Fibroblast of peridontal ligament (primary cell): ENCODE data around the gene C11orf54.

Experiments
- DNase-seq: peaks from one replicate; pipeline ENCODE4 v3.0.0-alpha.2; 2010; ENCODE audit errors: extremely low read depth

C11orf54 gene

DNA sequence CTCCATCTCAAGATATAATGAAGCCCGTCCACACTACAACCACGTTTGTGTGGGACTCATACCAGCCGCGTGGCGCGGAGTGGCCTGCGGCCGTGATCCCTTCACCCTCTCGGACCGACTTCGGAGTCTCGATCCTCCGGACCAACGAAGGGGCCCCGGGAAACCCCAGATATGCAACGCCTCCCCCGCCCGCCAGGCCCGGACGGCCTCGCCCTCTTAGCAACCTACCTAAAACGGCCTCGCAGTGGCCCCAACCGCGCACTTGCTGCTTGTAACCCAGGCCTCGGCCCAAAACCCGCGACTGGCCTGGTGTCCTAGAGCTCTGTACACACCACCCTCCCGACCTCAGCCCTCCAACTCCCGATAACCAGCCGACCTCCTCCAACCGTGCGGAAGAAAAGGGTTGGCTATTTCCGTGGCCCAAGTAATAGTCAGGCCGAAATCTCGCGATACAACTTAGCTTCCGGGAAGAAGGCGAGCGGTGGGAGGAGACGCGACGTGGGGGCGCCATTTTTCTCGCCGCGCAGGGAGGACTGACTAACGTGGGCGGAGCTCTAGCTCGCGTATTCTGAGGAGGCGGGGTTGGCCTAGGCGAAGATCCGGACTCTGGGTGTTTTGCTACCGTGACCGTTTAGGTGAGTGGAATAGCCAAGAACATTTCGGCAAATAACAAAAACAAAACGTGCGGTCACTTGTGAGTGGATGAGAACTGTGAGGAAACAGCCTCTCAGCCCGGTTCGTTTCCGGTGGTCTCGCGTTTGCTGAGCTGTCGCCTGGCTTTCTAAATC, at the start of gene C11orf54, which contains the start of gene TAF1D:
TSS of gene C11orf54 (plus strand) at position 579 of the 788 bp plus-strand sequence. CDS start 5,722 bp downstream, outside the sequence.
TSS of gene TAF1D (minus strand) at position 402 of the 788 bp plus-strand sequence. CDS start 2,191 bp downstream, outside the sequence.
- DNase-seq: peak; percentile 98

- no peak for DNase-seq
Measured at GRCh38 chr11:93694109-93694508, 47.4 kb upstream of the C11orf54 start.

DNA sequence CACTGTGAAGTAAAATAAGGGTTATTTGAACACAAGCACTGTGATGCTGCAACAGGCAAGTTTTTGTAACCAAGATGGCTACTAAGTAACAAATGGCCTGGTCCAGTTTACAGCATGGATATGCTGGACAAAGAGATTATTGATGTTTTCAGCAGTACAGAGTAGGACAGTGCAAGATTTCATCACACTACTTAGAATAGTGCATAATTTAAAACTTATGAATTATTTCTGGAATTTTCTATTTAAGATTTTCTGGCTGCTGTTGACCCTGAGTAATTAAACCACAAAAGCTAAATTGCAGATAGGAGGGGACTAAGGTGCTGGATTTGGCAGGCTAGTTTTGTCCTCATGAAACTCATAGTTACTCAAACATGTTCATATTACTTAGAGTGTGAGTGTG, 46.9 kb upstream of the C11orf54 start:
- DNase-seq: no peak

DNA sequence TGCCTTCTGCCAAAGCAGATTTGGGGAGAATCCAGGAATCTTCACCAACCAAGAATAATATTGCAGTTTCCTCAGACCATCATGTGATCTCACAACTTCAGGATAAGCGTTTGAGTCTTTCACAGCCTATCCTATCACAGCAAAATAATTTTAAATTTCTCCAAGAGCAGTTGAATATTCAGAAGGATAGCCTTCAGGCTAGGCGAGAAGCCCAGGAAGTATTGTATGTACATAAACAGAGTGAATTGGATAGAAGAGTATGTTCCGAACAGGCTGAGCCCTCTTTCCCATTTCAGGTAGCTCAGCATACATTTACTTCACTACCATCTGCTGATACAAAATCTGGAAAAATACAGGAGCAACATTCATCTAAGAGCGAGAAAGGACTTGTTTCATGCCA, 43.9 kb upstream of the C11orf54 start:
- DNase-seq: no peak

GRCh38 chr11:93700830-93701229, 40.6 kb upstream of the C11orf54 start:
- peak; percentile 8 for DNase-seq

- DNase-seq: no peak
Measured at GRCh38 chr11:93704237-93704636, 37.2 kb upstream of the C11orf54 start.

DNA sequence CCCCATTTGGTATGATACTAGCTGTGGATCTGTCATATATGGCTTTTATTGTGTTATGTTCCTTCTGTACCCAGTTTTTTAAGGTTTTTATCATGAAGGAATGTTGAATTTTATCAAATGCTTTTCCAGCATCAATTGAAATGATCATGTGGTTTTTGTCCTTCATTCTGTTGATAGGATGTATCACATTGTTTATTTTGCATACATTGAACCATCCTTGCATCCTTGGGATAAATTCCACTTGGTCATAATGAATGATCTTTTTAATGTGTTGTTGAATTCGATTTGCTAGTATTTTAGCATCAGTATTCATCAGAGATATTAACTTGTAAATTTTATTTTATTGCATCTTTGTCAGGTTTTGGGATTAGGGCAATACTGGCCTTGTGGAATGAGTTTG, 31.2 kb upstream of the C11orf54 start:
- DNase-seq: no peak

GRCh38 chr11:93712678-93713077, 28.8 kb upstream of the C11orf54 start:
- DNase-seq: no peak

DNA sequence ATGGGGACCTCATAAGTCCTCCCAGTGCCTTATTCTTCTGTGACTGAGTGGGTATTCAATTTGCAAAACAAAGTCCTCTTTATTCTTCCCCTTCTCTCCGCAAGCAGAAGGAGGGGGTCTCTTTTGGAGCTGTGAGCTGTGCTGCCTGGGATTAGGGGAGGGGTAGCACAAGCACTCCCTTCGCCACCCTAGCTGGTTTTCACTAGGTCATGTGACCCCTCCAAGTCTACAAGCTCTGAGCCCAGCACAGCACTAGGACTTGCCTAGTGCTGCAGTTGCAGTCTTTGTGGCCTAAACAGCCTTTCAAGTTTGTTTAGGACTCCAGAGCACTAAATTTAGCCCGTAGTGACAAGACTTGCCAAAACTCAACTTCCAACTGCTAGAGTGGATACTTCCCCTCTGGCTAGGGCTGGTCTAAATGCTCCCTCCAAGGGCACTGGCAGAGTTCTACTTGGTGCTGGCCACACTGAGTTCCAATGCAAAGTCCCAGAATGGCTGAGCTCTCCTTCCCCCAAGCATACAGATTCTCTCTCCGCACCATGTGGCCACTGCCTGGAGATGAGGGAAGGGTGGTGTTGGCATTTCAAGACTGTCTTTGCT, 25.6 kb upstream of the C11orf54 start:
- no peak for DNase-seq

DNA sequence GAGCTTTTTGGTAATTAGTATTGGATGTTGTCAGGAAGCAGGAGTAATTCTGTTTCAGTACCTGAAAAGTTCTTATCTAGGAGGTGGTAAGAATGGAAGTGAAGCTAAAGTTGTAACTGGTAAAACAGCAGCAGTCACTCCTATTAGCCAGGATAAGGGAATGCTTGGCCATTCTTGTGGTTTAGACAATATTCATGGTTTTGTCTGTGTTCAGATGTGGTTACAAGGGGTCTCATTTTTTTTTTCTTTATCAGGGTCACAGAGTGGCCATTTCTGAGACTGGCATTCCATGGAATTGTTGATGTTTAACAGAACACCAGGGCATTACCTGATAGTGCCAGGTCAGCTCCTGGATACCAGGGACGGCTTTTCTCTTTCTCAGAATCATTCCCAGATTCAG, 24.0 kb upstream of the C11orf54 start:
- no peak for DNase-seq

DNA sequence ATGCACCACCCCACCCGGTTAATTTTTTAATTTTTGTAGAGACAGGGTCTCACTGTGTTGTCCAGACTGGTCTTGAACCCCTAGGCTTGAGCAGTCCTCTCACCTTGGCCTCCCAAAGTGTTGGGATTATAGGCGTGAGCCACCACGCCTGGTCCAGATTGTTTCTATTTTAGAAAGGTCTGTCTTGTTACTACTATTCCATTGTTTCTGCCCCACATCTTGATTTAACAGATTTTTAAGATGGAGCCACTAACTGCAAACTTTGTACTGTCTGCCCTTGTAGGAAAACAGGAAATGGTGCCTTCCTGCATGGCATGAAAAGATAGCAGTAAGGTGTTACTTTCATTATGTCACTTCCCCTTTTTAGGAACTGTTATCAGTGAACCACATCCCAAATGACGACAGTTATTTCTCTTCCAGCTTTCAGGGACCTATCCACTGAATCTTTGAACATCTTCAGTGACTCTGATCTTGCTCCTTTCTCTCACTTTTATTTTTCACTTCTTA, 23.4 kb upstream of the C11orf54 start:
- DNase-seq: no peak

DNA sequence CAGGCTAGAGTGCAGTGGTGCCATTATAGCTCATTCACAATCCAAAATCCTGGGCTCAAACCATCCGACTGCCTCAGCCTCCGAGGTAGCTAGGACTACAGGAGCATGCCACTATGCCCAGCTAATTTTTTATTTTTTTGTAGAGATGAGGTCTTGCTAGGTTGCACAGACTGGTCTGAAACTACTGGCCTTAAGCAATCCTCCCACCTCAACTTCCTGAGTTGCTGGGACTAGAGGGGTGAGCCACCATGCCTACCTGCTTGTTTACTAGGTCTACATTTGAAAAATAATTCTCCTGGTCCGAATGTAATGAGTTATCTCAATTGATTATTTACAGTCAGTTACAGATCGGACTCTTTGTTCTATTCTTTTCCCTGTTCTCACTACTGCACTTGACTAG, 22.2 kb upstream of the C11orf54 start:
- DNase-seq: no peak

DNA sequence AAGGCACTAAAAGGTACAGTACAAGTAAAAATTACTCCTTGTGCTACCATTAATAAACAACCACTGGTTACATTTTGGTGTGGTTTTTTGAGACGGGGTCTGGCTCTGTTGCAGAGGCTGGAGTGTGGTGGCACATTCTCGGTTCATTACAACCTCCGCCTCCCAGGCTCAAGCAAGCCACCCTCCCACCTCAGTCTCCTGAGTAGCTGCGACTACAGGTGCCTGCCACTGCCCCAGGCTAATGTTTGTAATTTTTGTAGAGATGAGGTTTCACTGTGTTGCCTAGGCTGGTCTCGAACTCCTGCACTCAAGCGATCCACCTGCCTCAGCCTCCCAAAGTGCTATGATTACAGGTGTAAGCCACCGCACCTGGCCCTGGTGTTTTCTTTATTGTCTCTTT, 20.9 kb upstream of the C11orf54 start:
- no peak for DNase-seq

DNA sequence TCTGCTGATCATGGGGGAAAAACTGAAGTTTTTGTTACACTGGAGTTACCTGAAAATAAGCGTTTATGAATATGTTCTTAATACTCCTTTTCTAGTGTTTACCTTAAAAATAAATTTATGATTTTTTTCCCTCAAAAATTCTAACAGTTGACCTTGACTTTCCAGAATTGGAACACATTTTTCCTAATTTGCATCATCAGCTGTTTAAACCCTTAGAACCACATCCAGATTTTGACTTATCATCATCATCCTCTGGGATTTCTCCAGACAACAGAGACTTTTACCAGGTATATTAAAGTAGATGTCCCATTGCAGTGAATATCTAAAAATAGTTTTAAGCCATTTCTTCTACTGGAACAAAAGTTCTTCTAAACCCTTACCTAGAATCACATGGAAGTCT, 17.4 kb upstream of the C11orf54 start:
- DNase-seq: no peak

- DNase-seq: peak; percentile 78
Measured at GRCh38 chr11:93727985-93728791, 13.3 kb upstream of the C11orf54 start.

DNA sequence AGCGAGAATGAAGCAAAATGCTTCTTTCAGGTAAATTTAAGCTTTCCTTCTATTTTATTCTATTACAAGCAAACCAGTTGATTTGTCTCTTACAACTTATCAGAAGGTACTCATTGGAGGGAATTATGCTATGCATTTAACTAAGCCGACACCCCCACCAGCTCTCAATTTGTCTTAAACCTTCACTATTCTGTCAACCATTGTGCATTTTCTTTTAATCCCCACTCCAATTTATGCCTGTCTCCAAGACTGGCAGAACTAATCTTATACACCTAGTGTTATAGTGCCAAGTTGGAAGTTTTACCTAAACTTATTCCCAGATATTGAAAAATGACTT, 12.7 kb upstream of the C11orf54 start:
- no peak for DNase-seq

DNA sequence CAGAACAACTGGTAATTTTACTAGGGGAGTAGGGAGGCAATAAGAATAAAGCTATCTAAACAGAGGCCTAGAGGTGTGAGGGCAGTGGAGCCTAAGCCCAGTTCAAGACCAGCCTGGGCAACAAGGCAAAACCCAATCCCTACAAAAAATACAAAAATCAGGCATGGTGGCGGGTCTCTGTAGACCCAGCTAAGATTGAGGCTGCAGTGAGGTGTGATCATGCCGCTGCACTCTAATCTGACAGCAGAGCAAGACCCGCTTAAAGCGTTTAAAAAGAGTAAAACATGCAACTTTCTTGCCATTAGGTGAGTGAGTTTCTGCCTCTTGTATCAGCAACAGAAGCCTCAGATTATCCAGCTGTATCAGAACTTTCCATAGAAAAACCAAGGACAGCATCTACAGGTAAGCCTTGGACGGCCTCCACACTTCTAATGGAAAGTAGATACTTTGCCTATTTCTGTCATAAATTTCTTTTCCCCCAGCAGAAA, 12.3 kb upstream of the C11orf54 start:
- DNase-seq: no peak

GRCh38 chr11:93730108-93731107, 11.1 kb upstream of the C11orf54 start:
- no peak for DNase-seq

DNA sequence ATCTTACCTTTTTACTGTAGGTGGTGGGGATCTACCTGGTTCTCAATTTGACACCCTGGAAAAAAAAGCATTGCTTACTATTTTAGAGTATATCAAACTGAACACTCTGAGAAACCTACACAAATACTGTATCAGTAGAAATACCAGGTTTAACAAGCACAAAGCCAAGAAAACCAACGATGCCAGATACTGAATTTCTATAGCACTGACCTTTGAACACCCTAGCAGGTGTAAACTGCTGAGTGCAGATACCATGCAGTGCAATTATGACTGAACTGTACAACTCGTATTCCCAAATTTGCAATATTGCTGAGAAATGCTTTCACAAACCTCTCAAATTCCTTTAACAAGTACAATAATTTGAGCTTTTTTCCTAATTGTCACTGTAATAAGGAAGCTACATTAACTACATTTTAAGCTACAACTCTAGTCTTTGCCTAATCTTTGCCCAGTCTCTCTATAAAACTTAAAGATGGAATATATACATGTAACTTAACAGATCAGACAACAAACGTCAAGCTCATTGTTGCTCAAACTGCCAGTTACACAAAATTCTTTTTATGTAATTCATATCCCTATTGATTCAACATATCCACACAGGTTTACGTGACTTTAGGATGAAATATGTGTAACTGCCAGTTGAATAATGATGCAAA, 9.1 kb upstream of the C11orf54 start:
- DNase-seq: no peak

DNA sequence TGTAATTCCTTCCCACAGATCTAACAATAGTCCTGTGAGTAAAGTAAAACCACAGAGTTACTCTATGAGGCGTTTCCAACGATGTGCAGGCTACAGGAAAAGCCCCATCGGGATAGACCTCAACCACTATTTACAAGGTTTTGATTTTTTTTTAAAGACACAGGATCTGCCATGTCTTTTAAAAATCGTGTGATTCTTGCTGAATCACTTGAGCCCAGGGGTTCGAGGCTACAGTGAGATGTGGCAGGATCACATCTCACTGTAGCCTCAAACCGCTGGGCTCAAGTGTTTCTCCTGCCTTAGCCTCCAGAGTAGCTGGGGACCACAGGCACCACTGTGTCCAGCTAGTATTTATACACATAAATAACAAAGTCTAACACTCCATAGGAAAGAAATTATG, 8.0 kb upstream of the C11orf54 start:
- no peak for DNase-seq
